GM19467 (cell line): ENCODE measurements around the gene TREML2.
"Not testable (repeated sequence)": the region's sequence is repeated elsewhere in the genome, so short reads cannot be mapped to it uniquely, and the experiment has no call there.

ENCODE experiments used
- ATAC-seq: cut with Tn5 transposase; IDR thresholded peaks from one replicate; pipeline ENCODE4 v1.9.1; 2021; ENCODE audit warnings: mild to moderate bottlenecking, moderate library complexity; ENCODE audit not compliant: unreplicated experiment

TREML2 gene

DNA sequence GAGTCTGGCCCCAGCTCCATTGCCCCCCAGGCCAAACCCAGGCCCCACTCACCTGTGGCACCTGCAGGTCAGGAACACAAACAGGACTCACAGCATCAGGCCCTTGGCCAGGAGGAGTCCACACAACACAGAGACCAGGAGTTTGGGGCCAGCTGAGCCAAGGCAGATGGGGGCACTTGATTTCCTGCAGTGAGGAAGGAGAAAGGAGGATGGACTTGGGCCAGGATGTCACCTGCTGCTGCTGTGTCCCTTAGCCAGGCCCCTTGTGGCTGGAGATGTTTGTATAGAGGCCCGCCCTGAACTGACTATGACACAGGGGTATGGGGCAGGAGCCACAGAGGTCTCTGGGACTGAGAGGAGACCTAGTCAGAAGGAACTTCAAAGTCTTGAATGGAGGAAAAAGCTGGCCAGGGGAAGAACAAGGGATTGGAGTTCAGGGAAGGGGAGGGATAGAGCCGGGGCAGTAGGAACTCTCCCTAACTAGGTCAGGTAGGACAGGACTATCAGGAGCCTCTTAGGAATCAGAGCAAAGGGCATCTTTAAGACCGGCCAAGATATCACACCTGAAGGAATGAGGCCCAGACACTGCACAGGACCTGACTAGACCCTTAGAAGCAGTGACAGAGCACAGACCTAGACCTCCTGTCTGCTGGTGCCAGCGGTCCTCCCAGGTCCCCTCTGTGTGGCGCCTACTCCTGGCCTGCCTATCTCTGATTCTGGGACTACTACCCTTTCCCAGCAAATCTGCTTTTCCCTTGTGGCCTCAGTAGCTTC is 8.8 kb upstream of the TREML2 start:
- no peak for ATAC-seq

DNA sequence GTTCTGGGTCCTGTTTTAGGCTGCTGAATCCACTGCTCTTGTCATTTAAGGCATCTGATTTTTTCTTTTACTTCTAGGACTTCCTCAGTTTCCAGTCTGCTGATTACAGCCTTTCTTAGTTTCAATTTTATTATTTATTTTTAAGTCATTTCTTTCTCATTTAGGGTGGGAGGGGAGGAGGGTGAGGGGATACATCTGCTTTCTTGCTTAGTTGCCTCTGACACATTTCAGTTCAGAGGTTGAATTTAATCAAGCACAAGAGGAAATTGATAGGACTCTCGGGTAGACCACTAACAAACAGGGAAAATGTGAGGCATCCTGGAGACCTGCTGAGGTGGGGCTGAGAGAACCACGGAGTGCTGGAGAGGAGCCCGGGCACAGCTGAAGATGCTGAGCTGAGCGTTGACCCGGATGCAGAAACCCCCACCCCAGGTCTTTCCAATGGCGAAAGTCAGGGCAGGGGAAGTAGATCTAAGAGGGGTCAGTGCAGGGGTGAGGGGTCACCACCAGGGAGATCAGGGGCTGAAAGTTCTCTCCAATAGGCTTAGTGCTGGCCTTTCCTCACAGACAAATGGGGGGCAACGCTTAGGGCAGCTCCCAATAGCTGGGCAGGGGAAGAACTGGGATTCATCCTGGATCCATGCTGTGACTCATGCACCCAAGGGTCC is 7.6 kb upstream of the TREML2 start:
- no peak for ATAC-seq

DNA sequence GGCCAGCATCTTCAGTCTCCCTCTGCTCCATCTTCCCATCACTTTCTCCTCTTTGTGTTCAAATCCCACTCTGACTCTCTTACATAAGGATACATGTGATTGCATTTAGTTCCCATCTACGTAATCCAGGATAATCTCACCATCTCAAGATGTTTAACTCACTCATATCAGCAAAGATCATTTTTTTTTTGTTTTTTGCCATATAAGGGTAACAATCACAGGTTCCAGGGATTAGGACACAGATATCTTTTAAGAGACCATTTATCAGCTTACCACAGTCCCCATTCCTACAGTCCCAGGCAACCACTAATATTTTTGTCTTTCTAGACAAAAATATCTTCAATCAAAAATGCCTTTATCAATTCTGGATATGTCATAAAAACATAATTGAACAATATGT is 3.2 kb upstream of the TREML2 start:
- ATAC-seq, result no peak

DNA sequence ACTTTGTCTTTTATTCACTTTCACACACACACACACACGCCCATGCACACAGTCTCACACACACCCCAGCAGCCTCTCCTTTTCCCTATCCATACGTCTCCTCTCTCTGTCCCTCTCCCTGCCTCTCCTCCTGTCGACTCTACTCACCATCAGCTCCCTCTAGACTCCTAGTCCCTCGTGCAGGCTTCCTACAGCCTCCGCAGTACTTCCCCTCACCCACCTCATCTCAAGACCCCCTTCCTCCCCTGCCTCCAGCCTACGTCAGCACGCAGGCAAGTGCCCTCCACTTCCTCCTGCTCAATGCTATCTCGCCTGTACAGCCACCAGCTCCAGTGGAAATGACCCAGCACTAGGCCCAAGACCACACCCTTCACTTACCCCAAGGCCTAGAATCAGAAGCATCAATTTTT is 820 bp upstream of the TREML2 start:
- no peak for ATAC-seq

DNA sequence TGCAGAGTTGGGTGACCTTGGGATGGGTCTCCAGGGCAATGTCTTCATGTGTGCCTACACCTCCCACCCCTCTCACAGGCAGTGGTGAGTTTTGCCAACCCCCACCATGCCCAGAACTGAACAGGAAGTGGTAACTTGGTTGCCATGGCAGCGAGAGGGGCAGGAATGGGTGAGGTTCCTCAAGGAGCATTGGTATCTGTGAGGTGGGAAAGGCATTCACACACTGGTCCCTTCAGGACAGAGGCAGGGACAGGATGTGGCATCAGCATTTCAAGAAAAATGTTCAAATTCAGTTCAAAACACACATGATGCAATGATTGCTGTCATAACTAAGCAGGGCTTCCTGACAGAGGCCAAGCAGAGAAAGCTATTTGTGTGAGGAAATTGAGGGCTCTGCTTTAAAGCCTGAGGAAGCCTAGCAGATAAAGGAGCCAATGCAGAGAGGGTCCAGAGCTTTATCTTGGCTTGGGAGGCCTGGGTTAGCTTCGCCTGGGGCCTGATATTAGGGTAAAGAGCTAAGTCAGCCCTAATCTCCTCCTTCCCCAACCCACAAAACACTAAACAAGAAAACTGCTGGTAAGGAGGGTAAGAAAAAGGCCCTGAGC is 551 bp downstream of the TREML2 start:
- no peak for ATAC-seq

DNA sequence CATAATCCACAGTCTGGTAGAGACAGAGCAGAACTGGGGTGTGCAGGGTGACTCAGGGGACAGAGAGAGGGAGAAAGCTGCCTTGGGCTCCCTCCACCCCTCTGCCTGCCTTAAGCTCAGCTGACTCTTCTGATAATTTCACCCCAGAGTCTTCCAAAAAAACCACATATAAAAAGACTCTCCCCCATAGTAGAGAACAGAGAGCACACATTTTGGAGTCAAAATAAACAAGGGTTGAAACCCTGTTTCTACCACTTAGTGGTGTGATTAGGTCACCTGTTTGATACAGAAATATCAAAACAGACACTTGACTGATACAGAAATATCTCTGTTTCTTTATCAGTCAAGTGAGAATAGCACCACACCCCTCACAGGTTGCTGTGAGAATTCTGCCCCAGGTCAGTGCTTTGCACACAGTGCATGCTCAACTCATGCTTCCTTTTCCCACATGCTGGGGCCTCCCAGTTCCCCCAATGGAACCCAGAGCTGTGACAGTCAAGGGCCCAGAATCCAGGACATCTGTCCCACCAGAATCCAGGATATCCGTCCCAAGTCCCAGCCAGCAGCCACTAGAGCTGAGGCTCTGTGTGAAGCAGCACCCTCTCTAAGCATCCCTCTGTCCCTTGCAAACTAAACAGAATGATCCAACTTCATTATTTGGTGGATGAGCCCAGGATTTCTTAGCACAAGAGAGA is 1.2 kb downstream of the TREML2 start:
- no peak for ATAC-seq

DNA sequence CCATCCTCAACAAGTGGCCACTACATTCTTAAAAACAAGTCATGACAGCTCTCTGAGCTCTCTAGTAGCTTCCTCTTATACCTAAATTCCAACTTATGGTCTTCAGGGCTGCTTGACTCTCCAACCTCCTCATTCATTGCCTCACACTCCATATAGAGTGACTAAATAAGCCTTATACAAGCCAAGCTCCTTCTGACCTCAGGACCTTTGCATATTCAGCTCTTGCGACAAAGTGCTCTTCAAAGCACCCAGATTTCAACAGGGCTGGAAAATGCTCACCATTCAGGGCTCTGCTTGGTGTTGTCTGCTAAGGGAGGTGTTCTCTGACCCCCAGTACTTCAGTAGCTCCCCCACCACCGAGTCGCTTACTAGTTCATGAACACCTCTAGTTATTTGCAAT is 3.7 kb downstream of the TREML2 start:
- no peak for ATAC-seq

DNA sequence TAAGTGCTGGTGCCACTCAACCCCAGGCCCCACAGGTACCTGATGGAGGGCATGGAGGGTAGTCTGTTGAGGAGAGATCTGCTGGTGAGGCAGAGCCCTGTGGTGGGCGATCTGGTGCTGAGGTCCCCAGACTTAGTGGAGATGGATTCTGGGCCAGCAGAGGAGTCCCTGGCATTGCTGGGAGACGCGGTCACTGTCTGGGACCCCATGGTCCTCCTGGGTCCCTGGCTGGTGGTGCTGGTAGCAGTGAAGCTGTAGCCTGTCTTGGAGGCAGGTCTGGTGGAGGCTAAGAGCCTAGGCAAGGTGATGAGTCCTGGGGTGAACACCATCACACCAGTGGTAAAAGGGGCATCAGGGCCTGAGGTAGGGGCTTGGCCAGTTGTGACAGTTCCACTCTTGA is 6.6 kb downstream of the TREML2 start:
- ATAC-seq, result no peak

DNA sequence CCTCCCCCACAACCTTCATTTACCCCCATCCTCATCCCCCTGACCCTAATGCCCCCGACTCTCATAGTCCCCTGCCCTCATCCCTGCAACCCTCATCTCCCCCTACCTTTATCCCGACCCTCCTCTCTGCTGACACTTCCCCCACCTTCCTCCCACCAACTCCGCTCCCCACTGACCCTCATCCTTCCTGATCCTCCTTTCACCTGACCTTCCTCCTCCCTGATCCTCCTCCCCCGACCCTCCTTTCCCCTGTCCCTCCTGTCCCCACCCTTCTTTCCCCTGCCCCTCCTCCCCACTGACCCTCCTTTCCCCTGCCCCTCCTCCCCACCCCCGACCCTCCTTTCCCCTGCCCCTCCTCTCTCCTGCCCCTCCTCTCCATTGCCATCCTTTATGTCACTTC is 7.1 kb downstream of the TREML2 start:
- ATAC-seq, result no peak

DNA sequence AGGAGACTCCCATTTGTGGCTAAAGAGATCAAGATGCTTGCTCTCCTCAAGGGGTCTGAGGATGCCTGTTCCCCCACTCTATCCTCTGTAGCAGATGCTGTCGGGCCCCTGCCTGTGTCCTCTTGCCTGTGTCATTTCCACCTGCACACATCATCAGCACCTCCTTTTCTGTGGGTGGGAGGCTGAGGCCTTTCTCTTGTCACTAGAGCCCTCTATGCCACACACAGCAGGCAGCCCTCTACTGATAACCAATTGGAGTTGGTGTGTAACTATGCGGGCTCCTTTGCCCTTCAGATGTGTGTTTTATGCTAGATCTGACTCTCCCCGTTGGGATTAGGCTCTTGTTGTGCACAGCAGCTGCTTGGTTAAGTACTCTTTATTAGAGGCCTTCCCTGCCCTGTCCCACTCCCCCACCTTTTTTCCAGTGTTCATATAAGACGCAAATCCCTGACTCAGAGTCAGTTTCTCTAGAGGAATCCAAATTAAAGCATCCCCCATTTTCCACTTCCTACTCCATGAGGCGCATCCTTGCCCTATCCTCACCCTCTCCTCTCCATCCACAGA is 7.7 kb downstream of the TREML2 start:
- no peak for ATAC-seq

DNA sequence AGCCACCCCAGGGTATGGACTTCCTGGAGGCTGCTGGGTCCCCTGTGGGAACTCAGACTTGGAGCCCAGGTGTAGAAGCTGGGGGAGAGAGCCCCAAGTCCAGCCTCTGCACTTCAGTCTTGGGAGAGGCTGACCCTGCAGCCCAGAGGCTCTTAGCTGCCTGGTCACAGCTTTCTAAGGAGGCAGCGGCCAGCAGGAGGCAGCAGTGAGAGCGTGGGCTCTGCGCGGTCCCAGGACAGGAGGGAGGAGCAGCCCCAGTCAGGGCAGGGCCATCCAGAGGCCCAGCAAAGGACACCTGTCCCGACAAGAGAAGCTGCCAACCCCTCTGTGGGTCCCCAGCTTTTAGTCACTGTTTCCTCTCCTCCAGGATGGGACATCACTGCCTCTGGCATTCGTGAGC is 9.4 kb downstream of the TREML2 start:
- no peak for ATAC-seq

DNA sequence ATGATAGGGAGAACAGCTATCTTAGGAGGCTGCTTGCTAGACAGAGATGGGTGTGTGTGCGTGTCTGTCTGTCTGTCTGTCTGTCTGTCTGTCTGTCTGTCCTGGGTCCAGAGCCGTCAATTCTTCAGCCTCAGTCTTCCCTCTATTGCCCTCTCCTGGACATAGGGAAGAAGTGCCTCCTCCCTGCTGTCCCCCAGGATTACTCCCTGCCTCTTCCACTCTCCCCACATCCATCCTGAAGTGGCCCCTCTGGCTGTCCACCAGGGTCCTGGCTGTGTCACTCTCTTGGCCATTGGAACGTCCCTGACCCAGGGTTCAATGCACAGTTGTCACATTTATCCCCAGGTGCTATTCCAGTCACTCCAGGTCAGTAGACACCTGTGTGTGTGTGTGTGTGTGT is 10.2 kb downstream of the TREML2 start:
- ATAC-seq, result no peak

DNA sequence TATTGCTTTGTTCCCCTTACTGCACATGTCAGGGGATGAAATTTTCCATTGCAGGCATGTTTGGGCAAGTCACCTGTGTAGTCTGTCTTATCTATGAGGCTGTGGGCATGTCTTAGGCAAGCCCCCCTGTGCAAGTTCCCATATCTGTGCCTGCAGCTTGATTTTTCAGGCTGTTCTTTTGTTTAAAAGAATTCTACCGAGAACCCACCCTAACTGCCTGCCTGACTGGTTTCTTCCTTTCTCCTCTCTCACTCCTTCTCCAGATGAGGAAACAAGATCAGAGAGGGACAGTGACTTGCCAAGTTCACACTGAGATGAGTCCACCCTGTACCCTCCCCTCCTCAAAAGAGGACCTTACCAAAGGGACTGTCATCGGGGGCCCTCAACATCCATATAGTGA is 11.0 kb downstream of the TREML2 start:
- no peak for ATAC-seq

DNA sequence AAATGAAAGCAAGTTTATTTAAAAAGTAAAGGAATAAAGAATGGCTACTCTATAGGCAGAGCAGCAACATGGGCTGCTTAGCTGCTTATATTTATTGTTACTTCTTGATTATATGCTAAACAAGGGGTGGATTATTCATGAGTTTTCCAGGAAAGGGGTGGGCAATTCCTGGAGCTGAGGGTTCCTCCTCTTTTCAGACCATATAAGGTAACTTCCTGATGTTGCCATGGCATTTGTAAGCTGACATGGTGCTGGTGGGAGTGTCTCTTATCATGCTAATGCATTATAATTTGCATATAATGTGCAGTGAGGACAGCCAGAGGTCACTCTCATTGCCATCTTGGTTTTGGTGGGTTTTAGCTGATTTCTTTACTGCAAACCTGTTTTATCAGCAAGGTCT is 11.9 kb downstream of the TREML2 start:
- not testable (repeated sequence) for ATAC-seq

DNA sequence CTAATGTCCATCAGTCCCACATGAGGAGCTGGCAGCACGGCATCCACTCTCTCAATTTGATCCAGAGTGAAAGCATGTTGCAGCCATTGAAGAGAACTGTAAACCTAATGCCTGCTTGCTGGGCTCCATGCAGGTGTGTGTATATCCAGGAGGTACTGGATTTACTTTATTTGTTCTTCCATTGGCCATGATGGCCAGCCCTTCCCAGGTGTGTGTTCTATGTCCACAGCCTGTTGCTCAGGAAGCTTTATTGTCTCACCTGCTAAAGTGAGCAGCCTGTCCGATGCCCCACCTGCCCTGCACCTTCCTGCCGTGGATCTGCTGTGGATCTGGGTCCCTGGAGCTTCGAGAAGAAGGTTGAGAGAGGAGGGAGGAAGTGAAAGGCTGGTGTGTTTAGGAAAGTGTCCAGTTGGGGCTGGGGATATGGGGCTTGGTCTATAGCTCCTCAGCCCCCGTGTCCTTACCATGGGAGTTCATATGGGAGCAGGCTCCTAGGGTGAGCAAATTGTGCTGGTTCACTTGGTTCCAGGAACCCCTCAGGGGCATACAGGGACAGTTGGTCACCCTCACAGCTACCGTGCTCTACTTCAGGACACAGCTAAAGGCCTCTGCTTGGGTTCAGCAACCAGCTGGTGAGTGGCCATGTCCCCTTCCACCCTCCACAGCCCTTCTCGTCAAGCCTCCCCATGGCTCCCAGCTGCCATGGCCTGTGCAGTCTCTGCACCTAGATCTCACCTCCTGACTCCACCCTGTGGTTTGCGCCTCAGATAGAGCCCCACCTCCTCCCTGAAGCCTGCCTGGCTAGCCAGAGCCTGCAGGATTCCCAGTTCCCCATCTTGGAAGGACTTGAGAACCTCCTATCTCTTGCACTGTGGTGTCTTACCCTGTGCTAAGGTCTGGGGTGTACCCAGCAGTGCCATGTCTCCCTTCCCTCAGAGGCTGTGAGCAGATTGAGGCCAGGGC is 12.7 kb downstream of the TREML2 start:
- ATAC-seq, result no peak

DNA sequence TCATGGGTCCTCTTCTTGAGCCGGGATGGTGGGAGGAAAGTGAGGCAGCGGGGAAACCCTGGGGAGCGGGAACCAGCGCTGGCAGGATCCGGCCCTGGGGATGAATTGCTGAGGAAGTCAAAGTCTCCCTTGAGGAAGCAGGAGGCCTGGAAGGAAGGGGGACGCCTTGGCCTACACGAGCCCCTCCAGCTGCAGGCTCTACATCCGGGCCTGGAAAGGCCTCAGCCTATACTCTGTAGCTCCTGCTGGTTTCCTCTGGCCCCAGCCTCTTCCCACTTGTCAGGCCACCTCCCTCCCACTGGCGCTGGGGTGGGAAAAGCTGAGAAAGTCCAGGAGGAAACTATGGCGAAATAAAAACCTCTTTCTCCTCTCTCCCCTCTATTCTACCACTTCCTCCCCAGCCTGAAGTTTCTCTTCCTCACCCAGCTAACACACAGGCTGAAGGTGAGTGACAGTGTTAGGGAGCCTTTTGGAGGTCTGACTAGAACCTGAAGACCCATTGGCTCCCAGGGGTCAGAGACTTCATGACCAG is 14.9 kb downstream of the TREML2 start:
- ATAC-seq, result no peak

DNA sequence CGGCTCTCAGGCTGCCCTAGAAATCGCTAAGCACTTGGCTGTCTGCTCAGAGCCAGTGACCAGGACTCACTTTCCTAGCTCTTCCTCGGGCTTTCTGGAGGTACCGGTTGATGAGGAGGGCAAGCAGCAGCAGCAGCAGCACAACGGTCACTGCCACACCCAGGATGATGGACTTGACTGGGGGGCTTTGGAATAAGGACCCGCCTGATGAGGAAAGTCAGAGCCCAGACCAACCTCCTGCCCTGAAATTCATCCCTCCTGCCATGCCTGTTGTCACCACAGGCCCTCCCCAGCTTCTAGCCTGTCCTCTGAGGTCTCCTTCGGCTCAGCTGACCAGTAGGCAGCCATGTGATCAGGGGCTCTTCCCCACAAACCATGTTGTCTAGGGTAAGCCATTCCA is 16.2 kb downstream of the TREML2 start:
- ATAC-seq, result no peak

DNA sequence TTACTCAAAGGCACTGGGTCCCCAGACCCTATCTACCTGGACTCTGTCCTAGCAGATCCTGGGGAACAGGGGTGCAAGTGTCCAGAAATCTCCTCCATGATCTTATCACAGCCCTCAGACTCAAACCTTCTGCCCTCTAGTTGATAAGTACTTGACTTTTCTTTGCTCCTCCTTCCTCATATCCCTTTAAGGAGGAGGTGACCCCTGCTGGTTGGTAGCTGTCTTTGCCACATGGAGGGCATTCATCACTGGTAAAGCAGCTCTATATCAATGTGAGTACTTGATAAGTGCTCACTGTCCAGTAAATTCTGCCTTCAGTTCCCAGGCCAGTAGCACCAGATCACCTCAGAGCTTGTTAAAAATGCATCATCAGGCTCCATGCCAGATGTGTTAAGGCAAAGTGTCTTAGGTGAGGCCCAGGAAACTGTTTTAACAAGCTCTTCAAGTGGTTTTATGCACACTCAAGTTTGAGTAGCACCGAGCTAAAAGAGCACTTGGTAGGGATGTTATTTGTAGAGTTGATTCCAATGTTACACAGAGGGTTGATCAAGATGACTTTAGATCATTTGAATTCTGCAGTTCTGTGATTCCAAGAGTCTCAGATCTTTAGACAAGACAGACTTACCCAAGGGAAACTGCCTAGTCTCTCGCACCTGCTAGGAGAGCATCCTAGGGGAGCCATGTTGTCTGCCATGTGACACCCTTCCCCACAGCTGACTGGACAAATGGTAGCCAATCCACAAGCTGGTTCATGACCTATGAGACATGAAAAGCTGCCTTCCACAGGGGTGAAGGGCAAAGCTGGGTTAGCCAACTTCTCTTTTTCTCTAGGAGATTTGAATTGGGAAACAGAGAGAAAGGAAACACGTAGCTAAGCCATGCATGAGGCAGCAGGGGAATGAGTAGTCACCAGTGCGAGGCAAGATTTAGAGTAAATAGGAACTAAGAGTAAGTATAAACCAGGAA is 18.6 kb downstream of the TREML2 start:
- ATAC-seq, result no peak

DNA sequence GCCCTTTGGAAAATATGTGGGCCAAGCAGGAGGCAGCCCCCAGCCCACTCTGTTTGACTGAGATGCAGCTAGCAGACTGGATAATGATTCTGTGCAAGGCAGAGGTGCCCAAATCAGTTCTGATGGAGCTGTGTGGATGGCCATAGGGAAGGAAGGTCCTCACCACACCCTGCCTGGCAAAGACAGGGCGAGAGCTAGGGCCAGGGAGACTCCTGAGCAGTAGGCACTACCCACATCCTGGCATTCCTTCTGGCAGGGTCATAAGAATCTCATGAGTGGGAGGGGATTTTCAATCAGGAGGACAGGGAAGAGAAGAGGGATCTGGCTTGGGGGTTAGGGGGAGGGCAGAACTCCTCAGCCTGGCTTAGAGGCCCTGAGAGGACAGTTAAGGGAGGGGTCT is 19.4 kb downstream of the TREML2 start:
- no peak for ATAC-seq
